Loucy (cell line): ENCODE measurements around the gene WASHC3.

Source experiments
- CTCF ChIP-seq: fragments of 200-600 bp; sonication (generic); conservative IDR thresholded peaks from 2 replicates; pipeline ENCODE4 v1.5.1; 2014; ENCODE audit warnings: mild to moderate bottlenecking, antibody characterized with exemption, low read length
- EZH2phosphoT487 ChIP-seq: fragments of 200-600 bp; IDR thresholded peaks from 2 replicates; pipeline ENCODE4 v1.6.1; 2018; ENCODE audit warnings: antibody characterized with exemption, mild to moderate bottlenecking, moderate library complexity, borderline replicate concordance

- TF ChIP-seq CTCF (no peak), EZH2phosphoT487 (no peak)
Observed at GRCh38 chr12:102043928-102044327, 17.9 kb downstream of the WASHC3 start.
